ENCODE measurements around the gene HGF.

DNA sequence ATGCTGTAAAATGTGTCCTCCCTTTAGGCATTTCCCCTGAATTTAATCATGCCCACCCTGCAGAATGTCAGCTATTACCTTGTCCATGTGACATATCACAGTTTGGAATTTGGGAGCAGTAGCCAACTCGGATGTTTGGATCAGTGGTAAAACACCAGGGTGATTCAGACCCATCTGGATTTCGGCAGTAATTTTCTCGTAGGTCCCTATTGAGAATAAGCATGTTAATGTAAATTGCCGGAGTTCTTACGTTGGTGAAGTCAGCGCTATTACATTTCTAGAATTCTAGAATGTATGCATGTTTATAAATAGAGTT, 44.1 kb downstream of the HGF start:
- no peak for TF ChIP-seq CTCF (IDR thresholded peaks at IDR 0.05)
- no peak for TF ChIP-seq POLR2A (IDR thresholded peaks at IDR 0.05)

Measured in gastroesophageal sphincter (tissue), 3 donors.